GM19467 (cell line): ENCODE results near the gene FPGS.
"Not testable (repeated sequence)": the region's sequence is repeated elsewhere in the genome, so short reads cannot be mapped to it uniquely, and the experiment has no call there.

Experiments
- ATAC-seq: cut with Tn5 transposase; IDR thresholded peaks from one replicate; pipeline ENCODE4 v1.9.1; 2021; ENCODE audit warnings: mild to moderate bottlenecking, moderate library complexity; ENCODE audit not compliant: unreplicated experiment

FPGS gene

DNA sequence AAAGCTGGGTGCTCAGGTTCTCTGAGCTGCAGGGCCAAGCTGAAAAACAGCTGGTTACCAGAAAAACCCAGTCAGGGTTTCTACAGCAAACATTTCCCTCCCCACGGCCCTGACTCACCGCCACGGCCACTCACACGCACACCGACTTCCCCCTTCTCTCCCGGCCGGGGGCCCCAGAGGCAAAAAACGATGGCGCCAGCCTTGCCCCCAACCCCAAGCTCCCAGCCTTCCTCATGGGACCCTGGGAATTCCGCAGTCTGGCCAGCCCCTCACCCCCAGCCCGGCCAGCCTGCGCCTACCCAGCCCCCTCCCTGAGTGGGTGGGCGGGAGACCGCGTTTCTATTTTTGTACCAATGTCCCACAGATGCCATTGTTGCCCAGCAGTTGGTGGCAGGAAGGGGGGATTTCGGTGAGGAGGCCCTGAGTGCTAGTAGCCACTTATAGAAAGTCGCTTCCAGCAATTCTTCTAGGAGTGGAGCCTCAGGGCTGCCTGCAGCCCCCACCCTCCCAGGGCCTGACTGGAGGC lies 33.4 kb downstream of the FPGS start:
- ATAC-seq: no peak

GRCh38 chr9:127836561-127836960 lies 33.9 kb downstream of the FPGS start:
- ATAC-seq: not testable (repeated sequence)

DNA sequence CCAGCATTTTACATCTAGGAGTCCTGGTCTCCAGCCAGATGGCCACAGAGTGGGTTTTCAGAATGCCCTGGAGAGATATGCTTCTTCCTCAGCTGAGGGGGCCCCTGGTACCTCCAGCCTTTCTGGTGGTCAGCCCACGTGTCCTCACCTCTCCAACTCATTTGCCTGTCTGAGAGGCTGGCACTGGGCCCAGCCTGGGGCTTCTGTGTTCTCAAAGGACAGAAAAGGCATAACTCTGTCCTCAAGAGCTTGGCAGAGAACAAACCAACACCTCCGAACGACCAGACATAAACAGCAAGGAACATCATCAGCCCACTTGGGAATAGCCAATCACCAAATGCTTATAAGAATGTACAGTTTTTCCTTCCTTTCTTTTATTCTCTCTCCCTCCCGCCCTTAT lies 34.7 kb downstream of the FPGS start:
- no peak for ATAC-seq

GRCh38 chr9:127838375-127839078 lies 35.8 kb downstream of the FPGS start:
- ATAC-seq: no peak

DNA sequence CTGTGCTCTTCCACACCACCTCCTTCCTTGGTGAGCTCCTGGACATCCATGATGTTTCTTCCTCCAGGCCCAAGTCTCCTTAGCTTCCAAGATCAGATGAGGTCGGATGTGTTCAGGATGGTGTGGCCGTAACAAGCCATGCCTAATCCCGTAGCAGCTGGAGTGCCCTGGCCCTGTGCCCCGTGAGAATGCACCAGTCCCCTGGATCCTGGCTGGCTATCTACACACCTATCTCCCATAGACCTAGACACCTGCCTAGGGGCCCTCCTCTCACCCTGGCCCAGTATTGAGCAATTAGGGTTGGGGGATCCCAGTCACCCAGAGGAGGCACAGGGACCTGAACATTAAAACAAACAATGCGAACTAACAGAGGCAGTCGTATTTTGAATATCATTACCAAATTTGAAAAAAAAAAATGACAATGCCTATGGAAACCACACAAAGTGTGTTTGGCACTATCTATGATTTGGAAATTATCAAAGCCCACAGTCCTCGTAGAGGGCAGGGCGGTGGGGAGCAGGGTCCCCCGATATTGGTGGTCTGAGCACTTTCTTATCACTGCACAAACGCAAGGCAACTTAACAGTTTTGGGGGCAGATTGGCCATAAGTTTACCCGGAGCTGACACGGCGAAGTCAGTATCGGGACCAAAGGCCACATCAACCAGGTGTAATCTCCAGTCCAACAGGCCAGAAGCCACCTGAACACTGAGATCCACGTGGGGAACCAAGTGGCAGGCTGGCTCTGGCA lies 38.6 kb downstream of the FPGS start:
- no peak for ATAC-seq

DNA sequence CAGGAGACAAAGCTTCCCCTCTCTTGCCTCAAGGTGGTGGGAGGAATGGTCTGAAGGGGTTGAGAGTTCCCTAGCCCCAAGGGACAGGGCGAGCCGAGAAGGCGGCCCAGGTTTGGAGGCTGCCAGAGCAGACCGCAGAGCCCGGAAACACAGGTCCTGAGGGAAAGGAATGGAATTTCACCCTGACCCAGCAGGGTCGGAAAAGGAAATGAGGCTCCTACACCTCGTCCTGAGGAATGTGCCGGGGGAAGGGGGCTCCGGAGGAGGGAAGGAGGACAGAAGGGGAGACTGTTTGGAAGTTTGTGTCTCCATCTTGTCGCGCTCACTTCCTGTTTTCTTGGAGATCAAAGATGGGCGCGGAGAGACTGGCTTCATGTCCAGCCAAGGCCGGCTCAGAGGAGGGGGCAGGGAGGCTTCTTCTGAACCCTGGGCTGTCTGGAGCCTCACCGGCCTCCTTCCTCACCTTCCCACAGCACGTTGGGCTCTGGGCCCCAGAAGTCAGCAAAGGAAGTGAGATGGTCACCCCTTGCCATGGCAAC lies 42.2 kb downstream of the FPGS start:
- ATAC-seq: no peak

GRCh38 chr9:127845619-127846018 lies 42.9 kb downstream of the FPGS start:
- not testable (repeated sequence) for ATAC-seq

DNA sequence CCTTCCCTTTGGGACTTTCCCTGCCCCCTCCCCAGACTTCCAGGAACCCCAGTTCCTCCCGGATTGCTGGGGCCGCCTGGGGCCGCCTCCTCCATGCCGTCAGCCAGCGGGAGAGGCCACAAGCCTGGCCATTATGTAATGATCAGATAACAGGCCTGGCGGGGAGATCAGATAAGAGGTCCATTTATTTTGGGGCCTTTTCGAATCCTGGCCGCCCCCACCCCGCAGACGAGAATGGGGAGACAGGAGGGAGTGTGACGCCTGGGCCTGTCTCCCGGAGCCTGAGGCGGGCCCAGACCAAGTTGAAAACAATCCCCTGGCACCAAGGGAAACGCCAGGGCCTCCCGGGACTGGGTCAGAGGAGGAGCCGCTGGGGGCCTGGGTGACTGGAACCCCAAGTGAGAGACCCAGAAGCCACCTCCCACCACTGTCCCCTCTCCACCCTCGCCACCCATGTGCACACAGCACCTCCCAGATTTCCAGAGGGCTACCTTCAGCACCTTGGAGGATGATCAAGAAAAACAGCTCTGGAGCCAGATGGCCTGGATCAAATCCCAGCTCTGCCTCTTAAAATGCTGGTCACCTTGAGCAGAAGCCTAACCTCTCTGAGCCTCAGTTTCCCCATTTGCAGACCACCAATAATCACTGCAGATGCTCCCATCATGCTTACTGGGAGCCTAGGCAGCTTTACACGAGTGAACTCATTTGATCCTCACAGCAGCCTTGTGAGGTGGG lies 43.9 kb downstream of the FPGS start:
- ATAC-seq: no peak

DNA sequence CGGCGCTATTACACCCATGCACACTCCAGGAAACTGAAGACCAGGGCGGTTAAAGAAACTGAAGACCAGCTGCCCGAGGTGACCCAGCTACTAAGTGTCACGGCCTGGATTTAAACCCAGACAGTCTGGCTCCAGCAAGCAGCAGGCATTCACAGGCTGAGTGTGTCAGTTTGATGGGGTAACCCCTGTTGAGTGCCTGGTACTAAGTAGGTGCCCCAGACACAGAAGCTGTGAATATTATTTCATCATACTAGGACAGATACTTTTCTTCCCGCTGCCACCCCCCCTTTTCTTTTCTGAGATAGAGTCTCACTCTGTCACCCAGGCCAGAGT lies 44.5 kb downstream of the FPGS start:
- no peak for ATAC-seq

DNA sequence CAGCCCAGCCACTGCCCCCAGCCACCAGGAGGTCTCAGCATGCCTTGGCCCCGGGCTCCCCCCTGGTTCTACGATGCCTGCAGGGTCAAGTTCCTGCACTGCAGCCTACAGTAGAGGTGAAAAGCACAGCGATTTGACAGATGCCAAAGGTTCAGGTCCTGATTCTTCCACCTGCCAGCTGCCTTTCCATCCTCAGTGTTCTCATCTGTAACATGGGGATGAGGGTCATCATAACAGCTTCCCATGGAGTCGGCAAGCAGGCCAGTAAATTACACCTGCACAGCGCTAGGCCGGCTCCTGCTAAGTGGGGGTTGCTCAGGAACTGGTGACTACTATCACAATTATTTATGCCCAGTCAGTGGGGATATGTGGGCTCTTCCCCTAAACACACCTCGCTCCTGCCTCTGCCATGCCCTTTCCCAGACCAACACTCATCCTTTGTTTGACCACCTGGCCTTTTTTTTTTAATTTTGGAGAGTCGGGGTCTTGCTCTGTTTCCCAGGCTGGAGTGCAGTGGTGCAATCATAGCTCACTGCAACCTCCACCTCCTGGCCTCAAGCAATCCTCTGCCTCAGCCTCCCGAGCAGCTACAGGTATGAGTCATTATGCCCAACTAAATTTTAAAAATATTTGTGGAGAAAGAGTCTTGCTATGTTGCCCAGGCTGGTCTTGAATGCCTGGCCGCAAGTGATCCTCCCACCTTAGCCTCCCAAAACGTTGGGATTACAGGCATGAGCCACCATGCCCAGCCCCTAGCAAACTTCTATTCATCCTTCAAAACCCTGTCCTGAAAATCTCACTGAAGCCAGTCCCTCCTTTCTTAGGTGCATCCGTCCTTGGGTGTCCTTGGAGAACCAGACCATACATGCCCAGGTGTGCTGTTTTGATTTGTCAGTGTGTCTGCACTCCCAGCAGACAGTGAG lies 45.4 kb downstream of the FPGS start:
- no peak for ATAC-seq

GRCh38 chr9:127848756-127849504 lies 46.2 kb downstream of the FPGS start:
- no peak for ATAC-seq

DNA sequence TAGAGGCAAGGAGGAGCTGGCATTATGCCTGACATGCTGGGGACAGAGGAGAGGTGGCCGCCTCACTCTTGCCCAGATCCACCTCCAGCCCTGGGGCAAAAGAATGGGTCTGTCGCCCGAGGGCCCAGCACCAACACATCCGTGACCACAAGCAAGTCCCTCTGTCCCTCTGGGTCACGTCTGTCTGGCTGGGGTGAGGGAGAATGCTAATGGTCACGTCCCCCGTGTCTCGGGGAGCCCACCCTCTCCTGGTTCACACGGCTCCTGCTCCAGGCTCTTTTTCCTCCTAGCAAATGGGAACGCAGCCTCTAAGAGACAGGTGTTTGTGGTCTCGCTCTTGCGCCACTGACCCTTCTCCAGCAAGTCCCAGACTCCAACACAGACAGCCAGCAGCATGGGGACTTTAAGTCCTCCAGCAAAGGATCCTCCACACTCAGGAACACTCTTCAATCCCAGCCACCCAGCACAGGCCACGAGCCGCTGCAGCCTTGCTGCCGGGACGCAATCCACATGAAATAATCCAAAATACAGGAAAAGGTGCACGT lies 47.7 kb downstream of the FPGS start:
- no peak for ATAC-seq

DNA sequence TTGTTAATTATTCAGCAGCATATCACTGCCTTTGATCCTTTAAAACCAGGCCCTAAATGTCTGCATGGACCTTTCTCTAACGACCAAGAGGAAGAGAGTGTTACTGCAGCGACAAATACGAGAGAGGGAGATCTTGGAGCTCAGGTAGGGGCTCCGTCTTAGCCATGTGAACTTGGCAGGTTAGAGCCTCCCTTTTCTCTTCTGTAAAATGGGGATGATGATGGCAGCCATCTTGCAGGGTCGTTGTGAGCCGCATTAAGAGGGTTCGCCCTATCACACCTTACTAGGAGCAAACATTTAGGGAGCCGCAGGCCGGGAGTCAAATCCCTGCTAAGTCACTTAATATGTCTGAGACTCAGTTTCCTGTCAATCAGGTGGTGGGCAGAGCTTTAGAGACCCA lies 50.1 kb downstream of the FPGS start:
- ATAC-seq: no peak

DNA sequence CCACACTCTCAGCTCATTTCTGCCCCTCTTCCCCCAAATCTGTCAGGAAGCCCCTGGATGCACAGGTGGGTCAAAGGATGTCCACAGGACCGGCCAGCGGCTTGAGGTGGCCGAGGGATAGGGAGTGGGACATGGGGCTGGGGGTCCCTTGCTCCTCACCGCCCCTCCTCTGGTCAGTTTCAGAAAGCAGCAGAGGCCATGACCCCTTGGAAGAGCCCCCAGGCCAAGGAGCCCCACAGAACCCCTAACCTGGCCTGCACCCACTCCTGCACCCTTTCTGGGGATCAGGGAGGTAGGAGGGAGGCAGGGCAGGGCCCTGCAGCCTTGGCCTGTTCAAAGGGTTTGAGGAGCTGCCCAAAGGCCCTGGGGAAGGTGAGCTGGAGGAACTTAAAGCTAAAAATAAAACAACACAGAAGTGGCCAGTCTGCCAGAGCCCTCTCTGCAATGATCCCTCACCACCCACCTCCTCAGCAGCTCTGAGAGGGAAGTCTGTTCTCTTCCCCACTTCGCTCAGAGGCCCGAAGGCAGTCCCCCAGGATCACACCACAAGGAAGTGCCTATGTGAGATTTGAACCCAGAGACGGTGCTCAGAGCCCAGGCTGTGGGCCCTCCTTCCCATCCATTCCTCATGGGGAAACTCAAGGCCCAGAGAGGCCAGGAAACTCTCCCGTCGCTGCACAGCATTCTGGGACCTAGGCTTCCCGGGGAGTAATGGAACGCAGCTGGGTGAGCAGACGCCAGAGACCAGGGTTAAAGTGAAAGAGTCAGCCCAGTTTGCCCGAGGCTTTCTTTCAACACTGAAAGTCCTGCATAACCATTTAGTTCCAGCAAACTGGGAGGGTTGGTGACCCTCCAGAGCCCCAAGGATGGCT lies 50.9 kb downstream of the FPGS start:
- no peak for ATAC-seq

DNA sequence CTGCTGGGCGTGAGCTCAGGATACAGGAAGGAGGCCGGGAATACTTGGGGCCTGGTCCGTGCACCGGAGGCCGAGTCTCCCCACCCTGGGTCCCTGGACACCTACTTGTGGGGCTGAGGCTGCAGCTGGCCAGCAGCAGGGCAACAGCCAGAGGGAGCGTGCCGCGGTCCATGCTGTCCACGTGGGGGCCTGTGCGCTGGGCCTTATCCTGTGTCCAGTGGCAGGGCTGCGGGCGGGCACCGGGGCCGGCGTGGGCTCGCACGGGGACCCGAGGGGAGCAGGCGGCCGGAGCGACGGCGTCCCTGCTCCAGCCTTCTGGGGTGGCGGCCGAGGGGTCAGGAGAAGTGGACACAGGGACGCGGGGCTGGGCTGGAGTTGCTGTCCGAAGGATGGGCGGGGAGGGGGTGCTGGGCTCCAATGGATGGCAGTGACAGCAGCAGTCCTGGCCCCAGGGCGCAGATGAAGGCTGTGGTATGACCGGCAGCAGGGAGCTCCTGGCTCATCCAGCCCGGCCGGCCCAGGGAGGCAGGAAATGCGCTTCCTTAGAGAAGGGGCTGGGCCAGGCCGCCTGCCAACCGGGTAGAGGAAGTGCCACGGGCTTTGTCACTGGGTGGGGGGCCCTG lies 51.6 kb downstream of the FPGS start, which contains the start of gene ENG:
TSS of gene ENG (minus strand) at position 475 of the 623 bp plus-strand sequence. CDS start at position 172, 303 bp downstream.
- no peak for ATAC-seq

DNA sequence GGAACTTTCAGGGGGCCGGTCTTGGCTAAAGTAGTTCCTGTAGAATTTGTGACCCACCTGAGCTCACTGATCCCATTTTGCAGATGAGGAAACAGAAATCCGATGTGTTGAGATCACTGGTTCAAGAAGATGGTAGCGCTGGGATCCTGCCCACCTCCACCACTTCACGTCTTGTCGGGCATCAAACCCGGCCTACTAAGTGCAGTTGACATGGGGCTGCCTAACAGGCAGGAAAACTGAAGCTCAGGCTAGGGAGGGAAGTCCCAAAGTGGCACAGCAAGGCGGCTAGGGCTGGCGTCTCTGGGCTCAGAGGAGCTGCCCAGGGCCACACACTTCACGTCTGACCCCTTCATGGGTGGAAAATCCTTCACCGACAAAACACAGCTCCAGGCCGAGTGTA lies 52.3 kb downstream of the FPGS start:
- no peak for ATAC-seq

DNA sequence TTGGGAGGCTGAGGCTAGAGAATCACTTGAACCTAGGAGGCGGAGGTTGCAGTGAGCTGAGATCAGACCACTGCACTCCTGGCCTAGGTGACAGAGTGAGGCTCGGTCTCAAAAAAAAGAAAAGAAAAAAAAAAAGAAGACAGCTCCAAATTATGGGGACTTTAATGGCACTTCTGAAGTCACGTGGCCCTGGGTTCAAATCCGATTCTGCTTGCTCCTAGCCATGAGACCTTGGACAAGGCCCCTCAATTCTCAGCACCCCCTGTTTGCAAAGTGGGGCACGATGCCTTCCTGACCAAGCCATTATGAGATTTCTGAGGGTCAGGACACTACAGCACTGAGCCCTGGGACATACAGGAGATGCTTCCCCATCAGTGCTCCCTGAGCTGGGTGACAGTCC lies 52.8 kb downstream of the FPGS start:
- no peak for ATAC-seq
